ENCODE data around the gene KRTAP4-11.

DNA sequence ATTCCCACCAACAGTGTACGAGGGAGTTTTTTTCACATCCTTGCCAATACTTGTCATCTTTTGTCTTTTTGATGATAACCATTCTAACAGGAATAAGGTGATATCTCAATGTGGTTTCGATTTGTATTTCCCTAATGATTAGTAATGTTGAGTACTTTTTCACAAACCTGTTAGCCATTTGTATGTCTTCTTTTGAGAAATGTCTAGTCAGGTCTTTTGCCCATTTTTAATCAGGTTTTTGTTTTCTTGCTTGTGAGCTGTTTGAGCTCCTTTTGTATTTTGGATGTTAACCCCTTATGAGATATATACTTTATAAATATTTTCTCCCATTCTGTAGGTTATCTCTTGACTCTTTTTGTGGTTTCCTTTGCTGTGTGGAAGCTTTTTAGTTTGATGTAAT is 33.4 kb upstream of the KRTAP4-11 start:
- TF ChIP-seq, protein P1, sequence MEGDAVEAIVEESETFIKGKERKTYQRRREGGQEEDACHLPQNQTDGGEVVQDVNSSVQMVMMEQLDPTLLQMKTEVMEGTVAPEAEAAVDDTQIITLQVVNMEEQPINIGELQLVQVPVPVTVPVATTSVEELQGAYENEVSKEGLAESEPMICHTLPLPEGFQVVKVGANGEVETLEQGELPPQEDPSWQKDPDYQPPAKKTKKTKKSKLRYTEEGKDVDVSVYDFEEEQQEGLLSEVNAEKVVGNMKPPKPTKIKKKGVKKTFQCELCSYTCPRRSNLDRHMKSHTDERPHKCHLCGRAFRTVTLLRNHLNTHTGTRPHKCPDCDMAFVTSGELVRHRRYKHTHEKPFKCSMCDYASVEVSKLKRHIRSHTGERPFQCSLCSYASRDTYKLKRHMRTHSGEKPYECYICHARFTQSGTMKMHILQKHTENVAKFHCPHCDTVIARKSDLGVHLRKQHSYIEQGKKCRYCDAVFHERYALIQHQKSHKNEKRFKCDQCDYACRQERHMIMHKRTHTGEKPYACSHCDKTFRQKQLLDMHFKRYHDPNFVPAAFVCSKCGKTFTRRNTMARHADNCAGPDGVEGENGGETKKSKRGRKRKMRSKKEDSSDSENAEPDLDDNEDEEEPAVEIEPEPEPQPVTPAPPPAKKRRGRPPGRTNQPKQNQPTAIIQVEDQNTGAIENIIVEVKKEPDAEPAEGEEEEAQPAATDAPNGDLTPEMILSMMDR (IDR thresholded peaks at IDR 0.05; ENCODE audit: insufficient read depth, low read length, poor library complexity, severe bottlenecking), result no peak
- TF ChIP-seq EZH2phosphoT487 (conservative IDR thresholded peaks at IDR 0.05; ENCODE audit: low read length), result no peak

Data from SU-DHL-6 (cell line).